ENCODE results near the gene CCR6.

CCR6 gene

DNA sequence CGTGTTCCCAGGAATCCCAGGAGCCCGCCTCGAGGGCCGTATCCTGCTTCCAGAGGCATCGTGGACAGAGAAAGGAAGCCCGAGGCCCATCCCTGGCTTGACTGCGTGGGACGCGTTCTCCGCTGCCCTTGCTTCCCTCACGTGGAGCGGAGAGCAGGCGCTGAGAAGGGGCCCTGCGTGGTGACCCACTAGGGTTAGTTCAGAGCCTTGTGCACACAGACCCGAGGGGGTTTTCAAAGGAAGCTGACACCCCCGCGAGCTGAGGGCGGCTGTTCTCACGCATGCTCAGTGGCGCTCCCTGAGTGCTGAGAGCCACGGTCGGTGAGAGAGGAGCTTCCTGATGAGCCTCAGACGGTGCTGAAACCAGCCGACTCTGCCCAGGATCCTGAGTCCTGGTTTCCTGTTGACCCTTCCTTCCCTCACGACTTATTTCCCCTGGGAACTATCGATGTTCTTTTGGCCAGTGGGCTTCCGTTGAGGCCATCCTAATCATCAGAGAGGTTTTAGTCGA, 28.9 kb upstream of the CCR6 start:
- H3K4me3 ChIP-seq (ENCODE audit: low read depth, low read length): no peak overlapping the region
- TF ChIP-seq, protein P1, sequence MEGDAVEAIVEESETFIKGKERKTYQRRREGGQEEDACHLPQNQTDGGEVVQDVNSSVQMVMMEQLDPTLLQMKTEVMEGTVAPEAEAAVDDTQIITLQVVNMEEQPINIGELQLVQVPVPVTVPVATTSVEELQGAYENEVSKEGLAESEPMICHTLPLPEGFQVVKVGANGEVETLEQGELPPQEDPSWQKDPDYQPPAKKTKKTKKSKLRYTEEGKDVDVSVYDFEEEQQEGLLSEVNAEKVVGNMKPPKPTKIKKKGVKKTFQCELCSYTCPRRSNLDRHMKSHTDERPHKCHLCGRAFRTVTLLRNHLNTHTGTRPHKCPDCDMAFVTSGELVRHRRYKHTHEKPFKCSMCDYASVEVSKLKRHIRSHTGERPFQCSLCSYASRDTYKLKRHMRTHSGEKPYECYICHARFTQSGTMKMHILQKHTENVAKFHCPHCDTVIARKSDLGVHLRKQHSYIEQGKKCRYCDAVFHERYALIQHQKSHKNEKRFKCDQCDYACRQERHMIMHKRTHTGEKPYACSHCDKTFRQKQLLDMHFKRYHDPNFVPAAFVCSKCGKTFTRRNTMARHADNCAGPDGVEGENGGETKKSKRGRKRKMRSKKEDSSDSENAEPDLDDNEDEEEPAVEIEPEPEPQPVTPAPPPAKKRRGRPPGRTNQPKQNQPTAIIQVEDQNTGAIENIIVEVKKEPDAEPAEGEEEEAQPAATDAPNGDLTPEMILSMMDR (conservative IDR thresholded peaks at IDR 0.05; ENCODE audit: low read depth, low read length): no peak
- no peak for DNase-seq (ENCODE audit: low read depth)

DNA sequence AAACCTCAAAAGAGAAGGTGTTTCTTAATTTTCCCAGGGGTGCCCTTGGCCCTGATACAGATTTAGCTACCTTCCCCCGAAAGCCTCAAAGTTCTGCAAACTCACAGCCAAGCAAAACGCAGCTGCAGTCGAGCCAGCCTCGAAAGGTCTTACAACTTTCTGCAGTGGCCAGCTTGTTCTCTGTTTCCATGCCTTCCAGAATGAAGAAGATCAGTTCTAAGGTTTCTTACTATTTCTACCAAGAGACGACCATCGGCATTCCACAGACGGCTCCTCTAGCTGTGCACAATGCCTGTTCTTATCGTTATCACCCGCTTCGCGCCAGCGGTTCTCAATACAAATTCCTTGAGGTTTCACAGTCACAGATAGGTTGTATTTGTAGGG, 28.5 kb upstream of the CCR6 start:
- TF ChIP-seq, protein P1 (conservative IDR thresholded peaks at IDR 0.05; ENCODE audit: low read depth, low read length): no peak
- no peak overlapping the region for H3K4me3 ChIP-seq (ENCODE audit: low read depth, low read length)
- DNase-seq (ENCODE audit: low read depth): no peak

DNA sequence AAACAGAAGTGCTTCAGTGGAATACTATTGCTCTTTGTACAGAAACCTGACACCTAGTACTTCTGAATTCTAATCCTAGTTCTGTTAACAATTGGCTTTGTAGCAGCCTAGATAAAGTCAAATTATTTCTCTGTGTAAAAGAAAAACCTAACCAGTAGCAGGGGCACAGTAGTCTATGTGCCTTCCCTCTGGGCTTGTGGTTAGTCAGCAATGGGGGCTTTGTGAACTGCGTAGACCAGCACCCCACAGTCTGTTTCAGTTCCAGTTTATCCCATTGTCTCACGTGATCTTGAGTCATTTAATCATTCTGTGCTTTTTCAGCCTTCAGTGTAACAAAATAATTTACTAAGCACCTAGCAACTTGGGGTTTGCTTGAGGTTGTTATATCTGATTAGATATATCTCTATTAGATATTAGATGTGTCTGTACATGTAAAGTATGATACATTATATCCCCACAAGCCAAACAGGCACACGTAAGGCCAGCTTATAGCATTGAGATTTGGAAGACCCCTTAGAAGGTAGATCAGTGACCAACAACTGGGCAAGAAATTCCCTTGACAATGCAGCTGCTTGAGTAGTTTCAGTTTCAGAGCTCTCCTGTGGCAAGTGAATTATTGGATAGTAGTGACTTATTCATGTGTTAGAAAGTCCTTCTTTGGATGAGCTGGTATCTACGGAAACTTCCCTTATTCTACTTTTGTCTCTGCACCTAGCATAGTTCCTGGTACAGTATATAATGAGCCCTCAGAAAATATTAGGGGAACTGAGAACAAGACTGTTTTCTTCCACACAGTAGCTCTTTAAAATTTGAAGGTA, 27.9 kb upstream of the CCR6 start:
- H3K4me3 ChIP-seq (ENCODE audit: low read depth, low read length): no peak overlapping the region
- TF ChIP-seq, protein P1 (conservative IDR thresholded peaks at IDR 0.05; ENCODE audit: low read depth, low read length): no peak
- no peak for DNase-seq (ENCODE audit: low read depth)

DNA sequence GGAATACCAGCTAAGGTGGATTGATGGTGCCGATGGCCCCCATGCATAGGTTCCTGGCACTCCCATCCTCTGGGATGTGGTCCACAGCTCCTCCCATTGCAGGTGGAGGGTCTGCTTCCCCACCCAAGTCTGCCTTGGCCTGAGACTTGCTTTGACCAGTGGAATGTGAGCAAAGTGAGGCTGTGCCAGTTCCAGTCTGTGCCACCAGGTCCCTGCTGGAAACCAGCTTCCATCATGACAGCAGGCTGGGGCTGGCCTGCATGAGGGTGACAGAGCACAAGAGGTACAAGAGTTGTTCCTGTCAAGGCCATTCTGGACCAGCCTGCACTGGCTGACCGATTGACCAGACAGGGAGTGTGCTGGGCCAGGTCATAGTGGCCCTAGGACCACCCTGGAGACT, 27.0 kb upstream of the CCR6 start:
- DNase-seq (ENCODE audit: low read depth): no peak
- TF ChIP-seq, protein P1 (conservative IDR thresholded peaks at IDR 0.05; ENCODE audit: low read depth, low read length): no peak
- no peak overlapping the region for H3K4me3 ChIP-seq (ENCODE audit: low read depth, low read length)

DNA sequence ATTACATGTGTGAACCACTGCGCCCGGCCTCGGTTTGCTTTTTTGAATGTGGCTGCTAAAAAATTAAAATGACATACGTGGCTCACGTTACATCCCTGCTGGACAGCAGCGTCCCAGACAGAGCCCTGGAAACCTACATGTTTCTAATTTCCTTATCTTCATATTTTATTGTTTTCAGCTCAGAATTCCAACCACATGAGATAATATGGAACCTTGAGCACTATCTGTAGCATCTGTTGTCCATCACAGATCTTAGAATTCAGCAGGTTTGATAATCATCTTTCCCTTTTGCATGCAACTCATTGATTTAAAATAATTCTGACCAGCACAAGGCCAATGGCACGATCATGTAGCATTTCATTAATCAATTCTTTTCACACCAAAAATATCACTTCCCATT, 25.9 kb upstream of the CCR6 start:
- no peak for DNase-seq (ENCODE audit: low read depth)
- no peak overlapping the region for H3K4me3 ChIP-seq (ENCODE audit: low read depth, low read length)
- TF ChIP-seq, protein P1 (conservative IDR thresholded peaks at IDR 0.05; ENCODE audit: low read depth, low read length): no peak

DNA sequence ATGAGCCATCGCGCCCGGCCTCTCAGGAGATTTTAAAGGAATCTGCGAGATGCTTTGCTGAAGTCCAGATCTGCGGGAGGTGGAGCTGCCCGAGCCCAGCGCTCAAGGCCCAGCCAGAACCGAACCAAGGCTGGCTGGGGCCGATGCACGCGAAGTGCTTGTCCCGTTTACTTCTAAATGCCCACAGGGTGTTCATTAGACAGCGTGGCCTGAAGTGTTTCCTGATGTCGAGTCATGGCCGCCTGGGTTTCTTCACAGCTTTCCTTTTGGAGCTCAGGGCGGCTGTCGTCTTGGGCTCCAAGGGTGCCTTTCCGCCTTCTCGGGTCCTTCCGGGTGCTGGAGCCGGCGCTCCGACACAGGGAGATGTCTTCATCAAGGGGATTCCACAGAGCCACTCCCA, 25.1 kb upstream of the CCR6 start:
- H3K4me3 ChIP-seq (ENCODE audit: low read depth, low read length): no peak overlapping the region
- no peak for DNase-seq (ENCODE audit: low read depth)
- TF ChIP-seq, protein P1 (conservative IDR thresholded peaks at IDR 0.05; ENCODE audit: low read depth, low read length): no peak

DNA sequence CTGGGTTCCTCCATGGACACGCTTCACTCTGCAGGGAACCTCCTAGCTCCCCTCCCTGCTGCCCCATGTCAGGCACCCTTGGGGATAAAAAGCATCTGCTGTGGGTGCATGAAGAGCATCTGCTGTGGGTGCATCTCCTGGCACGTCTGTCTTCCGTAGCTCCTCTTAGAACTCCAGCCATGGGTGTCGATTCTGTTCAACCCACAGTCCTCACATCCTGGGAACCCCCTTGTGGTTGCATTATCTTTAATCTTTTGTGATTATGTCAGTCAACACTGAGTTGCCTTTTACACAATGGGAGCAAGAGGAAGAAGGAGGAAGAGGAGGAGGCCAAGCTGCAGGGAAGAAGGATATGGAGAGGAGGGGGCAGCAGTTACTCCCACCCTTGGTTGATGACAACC, 24.1 kb upstream of the CCR6 start:
- no peak overlapping the region for H3K4me3 ChIP-seq (ENCODE audit: low read depth, low read length)
- no peak for DNase-seq (ENCODE audit: low read depth)
- TF ChIP-seq, protein P1 (conservative IDR thresholded peaks at IDR 0.05; ENCODE audit: low read depth, low read length): no peak
